CD4-positive, alpha-beta T cell treated with Interleukin-15 for 4 hours (primary cell): ENCODE results near the gene MAD1L1.

ENCODE experiments used
- DNase-seq: peaks from one replicate; pipeline ENCODE4 v3.0.0-alpha.2; 2020; ENCODE audit warnings: low spot score

Gene MAD1L1

GRCh38 chr7:2258661-2259365 is 26.1 kb upstream of the MAD1L1 start:
- no peak for DNase-seq

- no peak for DNase-seq
Measured at GRCh38 chr7:2257651-2258050, 24.9 kb upstream of the MAD1L1 start.

- DNase-seq, result no peak
Measured at GRCh38 chr7:2257046-2257551, 24.4 kb upstream of the MAD1L1 start.

GRCh38 chr7:2256306-2257045 is 23.7 kb upstream of the MAD1L1 start:
- DNase-seq, result no peak

GRCh38 chr7:2255145-2256139 is 22.7 kb upstream of the MAD1L1 start:
- no peak for DNase-seq

- DNase-seq, result no peak
Measured at GRCh38 chr7:2254429-2255144, 21.8 kb upstream of the MAD1L1 start.

- no peak for DNase-seq
Measured at GRCh38 chr7:2253525-2254244, 20.9 kb upstream of the MAD1L1 start.

- no peak for DNase-seq
Measured at GRCh38 chr7:2253021-2253420, 20.3 kb upstream of the MAD1L1 start.

- DNase-seq, result no peak
Measured at GRCh38 chr7:2251841-2252771, 19.4 kb upstream of the MAD1L1 start.

- no peak for DNase-seq
Measured at GRCh38 chr7:2251381-2251780, 18.6 kb upstream of the MAD1L1 start.

- no peak for DNase-seq
Measured at GRCh38 chr7:2249744-2250323, 17.1 kb upstream of the MAD1L1 start.

GRCh38 chr7:2248984-2249694 is 16.4 kb upstream of the MAD1L1 start:
- DNase-seq, result no peak

GRCh38 chr7:2247141-2247995 is 14.6 kb upstream of the MAD1L1 start:
- no peak for DNase-seq

- no peak for DNase-seq
Measured at GRCh38 chr7:2245883-2246675, 13.3 kb upstream of the MAD1L1 start.

- no peak for DNase-seq
Measured at GRCh38 chr7:2244404-2244995, 11.8 kb upstream of the MAD1L1 start.

- DNase-seq, result no peak
Measured at GRCh38 chr7:2243458-2243857, 10.7 kb upstream of the MAD1L1 start.
